Neuronal stem cell (in vitro differentiated cells): ENCODE results near the gene MIOS.

Experiments used
- DNase-seq: peaks from one replicate; pipeline ENCODE4 v3.0.0-alpha.2; 2013; ENCODE audit warnings: low spot score
- H2AFZ ChIP-seq: one replicate; pipeline ENCODE4 v1.6.1; 2013; ENCODE audit warnings: mild to moderate bottlenecking, low read length, inconsistent platforms
- H2AK5ac ChIP-seq: 2 replicates; pipeline ENCODE4 v1.6.1; 2013; ENCODE audit warnings: low read depth, mild to moderate bottlenecking, inconsistent platforms, low read length, moderate library complexity, mixed read lengths
- H2BK120ac ChIP-seq: 2 replicates; pipeline ENCODE4 v1.6.1; 2013; ENCODE audit warnings: low read depth, mild to moderate bottlenecking, inconsistent platforms, low read length, moderate library complexity, mixed read lengths
- H2BK12ac ChIP-seq: one replicate; pipeline ENCODE4 v1.6.1; 2013; ENCODE audit warnings: low read length, inconsistent platforms
- H2BK15ac ChIP-seq: 2 replicates; pipeline ENCODE4 v1.6.1; 2013; ENCODE audit warnings: mild to moderate bottlenecking, low read length, inconsistent platforms, mixed read lengths
- H2BK5ac ChIP-seq: one replicate; pipeline ENCODE4 v1.6.1; 2013; ENCODE audit warnings: inconsistent platforms, mild to moderate bottlenecking, low read length, moderate library complexity
- H3K14ac ChIP-seq: one replicate; pipeline ENCODE4 v1.6.1; 2013; ENCODE audit warnings: low read length, inconsistent platforms
- H3K18ac ChIP-seq: 2 replicates; pipeline ENCODE4 v1.6.1; 2013; ENCODE audit warnings: low read length, inconsistent platforms
- H3K23ac ChIP-seq: 2 replicates; pipeline ENCODE4 v1.6.1; 2013; ENCODE audit warnings: low read depth, mild to moderate bottlenecking, mixed read lengths, low read length, inconsistent platforms; ENCODE audit not compliant: poor library complexity
- H3K27ac ChIP-seq: replicated peaks from 3 replicates; pipeline ENCODE4 v1.5.1; 2013; ENCODE audit warnings: low read length, inconsistent platforms
- H3K27me3 ChIP-seq, 3 experiments: 2 replicates each; pipeline ENCODE4 v1.6.1; 2013; ENCODE audit warnings: low read length in 3 of 3, mild to moderate bottlenecking in 2 of 3, inconsistent platforms in 1 of 3, low read depth in 1 of 3, mixed read lengths in 1 of 3, moderate library complexity in 1 of 3; ENCODE audit not compliant: control insufficient read depth in 3 of 3, insufficient read depth in 3 of 3
- H3K36me3 ChIP-seq, 2 donors: replicated peaks in 1 of 2; 2 replicates each; pipeline ENCODE4 v1.6.1; 2013; ENCODE audit warnings: low read length in 2 of 2; ENCODE audit not compliant: control insufficient read depth in 2 of 2, insufficient read depth in 2 of 2
- H3K4ac ChIP-seq: 2 replicates; pipeline ENCODE4 v1.6.1; 2013; ENCODE audit warnings: inconsistent platforms, mild to moderate bottlenecking, low read length, moderate library complexity
- H3K4me1 ChIP-seq, 2 donors: 1 replicate in 1 of 2; 2 replicates in 1 of 2; pipeline ENCODE4 v1.6.1; 2013; ENCODE audit warnings: low read length in 2 of 2, low read depth in 1 of 2; ENCODE audit not compliant: control insufficient read depth in 2 of 2, insufficient read depth in 1 of 2
- H3K4me2 ChIP-seq: one replicate; pipeline ENCODE4 v1.6.1; 2013; ENCODE audit warnings: mild to moderate bottlenecking, low read length, inconsistent platforms; ENCODE audit not compliant: insufficient read depth, poor library complexity, severe bottlenecking
- H3K4me3 ChIP-seq, 2 donors: 2 replicates each; pipeline ENCODE4 v1.5.1; 2013; ENCODE audit warnings: low read length in 2 of 2, mild to moderate bottlenecking in 2 of 2, inconsistent platforms in 1 of 2, moderate library complexity in 1 of 2
- H3K79me1 ChIP-seq: one replicate; pipeline ENCODE4 v1.6.1; 2013; ENCODE audit warnings: low read depth, mild to moderate bottlenecking, inconsistent platforms, low read length, moderate library complexity
- H3K9ac ChIP-seq: one replicate; pipeline ENCODE4 v1.6.1; 2013; ENCODE audit warnings: mild to moderate bottlenecking, low read depth, low read length, inconsistent platforms; ENCODE audit not compliant: poor library complexity
- H3K9me3 ChIP-seq, 2 donors: replicated peaks in 1 of 2; 2 replicates each; pipeline versions ENCODE3 to v1.6.1; 2013; ENCODE audit warnings: low read length in 2 of 2, mild to moderate bottlenecking in 2 of 2, inconsistent platforms in 1 of 2, low read depth in 1 of 2, mixed read lengths in 1 of 2, moderate library complexity in 1 of 2; ENCODE audit not compliant: control insufficient read depth in 2 of 2, insufficient read depth in 1 of 2
- H4K8ac ChIP-seq: one replicate; pipeline ENCODE4 v1.6.1; 2013; ENCODE audit warnings: low read depth, mild to moderate bottlenecking, inconsistent platforms, low read length, moderate library complexity
- H4K91ac ChIP-seq: one replicate; pipeline ENCODE4 v1.6.1; 2013; ENCODE audit warnings: low read length, low read depth, mild to moderate bottlenecking, inconsistent platforms; ENCODE audit not compliant: poor library complexity
- WGBS, 2 donors: extraction: QIAGEN DNeasy Blood & Tissue Kit; methylation state at CpG; one replicate each; pipeline ENCODE4 v1.1.7; 2013; ENCODE audit warnings: missing lambda C conversion rate in 2 of 2, mixed read lengths in 1 of 2; ENCODE audit not compliant: insufficient read length in 2 of 2, insufficient replicate concordance in 1 of 2; ENCODE audit errors: extremely low coverage in 2 of 2; 5-methylcytosine and 5-hydroxymethylcytosine counted together

MIOS gene

GRCh38 chr7:7553386-7553785 is 13.3 kb upstream of the MIOS start:
- Histone ChIP-seq H3K27ac (no peak overlapping the region), H3K9me3 (peaks cover 2 to 3% of the 10 kb centered on the region in 2 donors), H3K14ac (no peak overlapping the region), H3K4me3 (no peak overlapping the region), H2AK5ac (no peak overlapping the region), H2BK12ac (no peak overlapping the region), H3K79me1 (no peaks in the 10 kb centered on the region), H4K91ac (no peak overlapping the region), H4K8ac (no peak overlapping the region), H2BK5ac (no peak overlapping the region), H3K4me1 (peaks cover 0 to 3% of the 10 kb centered on the region in 2 donors), H3K36me3 (no peaks in the 10 kb centered on the region), H2BK15ac (no peak overlapping the region), H3K23ac (no peak overlapping the region), H3K9ac (no peak overlapping the region), H2AFZ (no peak overlapping the region), H2BK120ac (no peak overlapping the region), H3K27me3 (no peaks in the 10 kb centered on the region), H3K4me2 (no peak overlapping the region), H3K18ac (no peak overlapping the region), H3K4ac (no peak overlapping the region)
- no peak for DNase-seq
- WGBS, 2 donors = no CpG with 5 or more reads among the region's 1 CpG

- Histone ChIP-seq H2AFZ (no peak overlapping the region), H4K8ac (no peak overlapping the region), H2BK12ac (no peak overlapping the region), H2BK120ac (no peak overlapping the region), H2AK5ac (no peak overlapping the region), H3K27ac (no peak overlapping the region), H3K27me3 (no peaks in the 10 kb centered on the region), H3K79me1 (no peaks in the 10 kb centered on the region), H3K9me3 (peaks cover 2 to 3% of the 10 kb centered on the region in 2 donors), H3K4me2 (no peak overlapping the region), H3K4me3 (no peak overlapping the region), H3K23ac (no peak overlapping the region), H3K4ac (no peak overlapping the region), H3K9ac (no peak overlapping the region), H3K14ac (no peak overlapping the region), H3K4me1 (peaks cover 0 to 3% of the 10 kb centered on the region in 2 donors), H3K18ac (no peak overlapping the region), H4K91ac (no peak overlapping the region), H2BK15ac (no peak overlapping the region), H2BK5ac (no peak overlapping the region), H3K36me3 (no peaks in the 10 kb centered on the region)
- no CpG with 5 or more reads among the region's 5 CpGs for WGBS, 2 donors
- DNase-seq = no peak
These were observed 12.7 kb upstream of the MIOS start for GRCh38 chr7:7554021-7554432.

GRCh38 chr7:7554649-7555575 is 11.8 kb upstream of the MIOS start:
- no peak overlapping the region for H3K14ac ChIP-seq
- no peak overlapping the region for H3K23ac ChIP-seq
- H2BK12ac ChIP-seq = no peak overlapping the region
- DNase-seq = no peak
- peaks cover 2 to 3% of the 10 kb centered on the region in 2 donors for H3K9me3 ChIP-seq
- no peak overlapping the region for H2AFZ ChIP-seq
- WGBS, 2 donors = no CpG with 5 or more reads among the region's 8 CpGs
- no peak overlapping the region for H3K27ac ChIP-seq
- H3K36me3 ChIP-seq = no peaks in the 10 kb centered on the region
- no peak overlapping the region for H2BK15ac ChIP-seq
- no peak overlapping the region for H3K18ac ChIP-seq
- H4K8ac ChIP-seq = no peak overlapping the region
- H2BK5ac ChIP-seq = no peak overlapping the region
- no peaks in the 10 kb centered on the region for H3K27me3 ChIP-seq
- H2AK5ac ChIP-seq = no peak overlapping the region
- no peak overlapping the region for H3K4me3 ChIP-seq
- H3K4me1 ChIP-seq = peaks cover 0 to 3% of the 10 kb centered on the region in 2 donors
- H3K4me2 ChIP-seq = no peak overlapping the region
- no peak overlapping the region for H2BK120ac ChIP-seq
- H4K91ac ChIP-seq = no peak overlapping the region
- no peak overlapping the region for H3K9ac ChIP-seq
- H3K79me1 ChIP-seq = no peaks in the 10 kb centered on the region
- no peak overlapping the region for H3K4ac ChIP-seq

GRCh38 chr7:7556852-7557251 is 9.8 kb upstream of the MIOS start:
- H2BK120ac ChIP-seq = no peak overlapping the region
- no CpG with 5 or more reads among the region's 1 CpG for WGBS, 2 donors
- no peak overlapping the region for H2BK12ac ChIP-seq

More at GRCh38 chr7:7556852-7557251, 9.8 kb upstream of the MIOS start:
- Histone ChIP-seq H2AK5ac (no peak overlapping the region), H3K9ac (no peak overlapping the region), H3K23ac (peak overlapping the region; percentile 34), H3K79me1 (no peaks in the 10 kb centered on the region), H3K9me3 (peaks cover 3 to 6% of the 10 kb centered on the region in 2 donors), H3K18ac (no peak overlapping the region), H4K8ac (no peak overlapping the region), H3K4me1 (peaks cover 0 to 3% of the 10 kb centered on the region in 2 donors), H2BK5ac (no peak overlapping the region), H3K27me3 (no peaks in the 10 kb centered on the region), H3K4ac (no peak overlapping the region), H3K27ac (no peak overlapping the region), H3K4me2 (no peak overlapping the region), H2BK15ac (no peak overlapping the region), H3K36me3 (no peaks in the 10 kb centered on the region), H3K4me3 (no peak overlapping the region), H2AFZ (no peak overlapping the region), H4K91ac (no peak overlapping the region), H3K14ac (no peak overlapping the region)
- no peak for DNase-seq
